HG03159 (cell line): ENCODE data around the gene HSP90AB1.

ENCODE experiments used
- ATAC-seq: cut with Tn5 transposase; IDR thresholded peaks from one replicate; pipeline ENCODE4 v1.9.1; 2021; ENCODE audit warnings: mild to moderate bottlenecking, moderate library complexity; ENCODE audit not compliant: unreplicated experiment

HSP90AB1 gene

DNA sequence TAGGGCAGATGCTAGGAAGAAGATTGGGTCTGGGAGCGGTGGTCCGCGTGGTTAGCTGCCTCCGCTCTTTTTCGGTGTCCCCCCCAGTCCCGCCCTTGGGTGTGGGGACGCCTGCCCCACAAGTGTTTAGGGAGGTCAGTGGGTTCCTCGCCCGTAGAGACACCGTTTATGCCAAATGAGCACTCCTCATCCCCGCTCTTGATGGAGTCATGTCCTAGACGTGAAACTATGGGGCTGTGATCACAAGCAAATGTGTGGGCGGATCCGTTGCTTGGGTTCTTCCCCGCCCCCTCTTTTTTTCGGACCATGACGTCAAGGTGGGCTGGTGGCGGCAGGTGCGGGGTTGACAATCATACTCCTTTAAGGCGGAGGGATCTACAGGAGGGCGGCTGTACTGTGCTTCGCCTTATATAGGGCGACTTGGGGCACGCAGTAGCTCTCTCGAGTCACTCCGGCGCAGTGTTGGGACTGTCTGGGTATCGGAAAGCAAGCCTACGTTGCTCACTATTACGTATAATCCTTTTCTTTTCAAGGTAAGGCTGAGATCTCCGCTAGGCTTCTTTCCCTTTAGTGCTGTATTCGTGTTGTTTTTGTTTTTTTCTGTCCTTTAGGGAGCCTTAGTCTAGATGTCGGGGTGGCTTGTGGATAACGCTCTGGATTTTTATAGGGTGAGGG lies at the start of gene HSP90AB1:
Gene HSP90AB1 (plus strand): TSS at position 439 of the 675 bp plus-strand sequence. CDS start 1,529 bp downstream, outside the sequence.
- peak; percentile 68 for ATAC-seq

DNA sequence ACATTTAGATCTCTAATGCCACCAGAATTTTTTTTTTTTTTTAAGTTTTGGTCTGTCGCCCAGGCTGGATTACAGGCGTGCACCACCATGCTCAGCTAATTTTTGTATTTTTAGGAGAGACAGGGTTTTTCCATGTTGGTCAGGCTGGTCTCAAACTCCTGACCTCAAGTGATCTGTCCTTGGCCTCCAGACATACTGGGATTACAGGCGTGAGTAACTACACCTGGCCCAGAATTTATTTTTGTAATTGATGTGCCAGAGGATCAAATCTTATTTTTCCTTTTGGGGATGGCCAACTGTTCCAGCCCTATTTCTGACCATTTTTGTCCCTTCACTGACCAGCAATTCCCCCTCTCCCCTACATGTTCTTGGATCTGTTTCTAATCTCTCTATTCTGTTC lies 48.2 kb upstream of the HSP90AB1 start:
- no peak for ATAC-seq

DNA sequence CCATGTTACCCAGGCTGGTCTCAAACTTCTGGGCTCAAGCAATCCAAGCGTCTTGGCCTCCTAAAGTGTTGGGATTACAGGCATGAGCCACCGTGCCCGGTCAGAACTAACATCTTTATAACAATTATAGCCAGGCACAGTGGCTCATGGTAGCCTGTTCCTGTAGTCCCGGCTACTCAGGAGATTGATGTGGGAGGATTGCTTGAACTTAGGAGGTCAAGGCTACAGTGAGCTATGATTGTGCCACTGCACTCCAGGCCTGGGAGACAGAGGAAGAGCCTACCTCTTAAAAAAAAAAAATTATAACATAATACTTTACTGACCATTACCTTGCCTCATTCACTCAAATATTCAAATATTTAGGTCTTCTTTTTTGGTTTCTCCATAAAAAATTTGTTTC lies 47.0 kb upstream of the HSP90AB1 start:
- no peak for ATAC-seq

DNA sequence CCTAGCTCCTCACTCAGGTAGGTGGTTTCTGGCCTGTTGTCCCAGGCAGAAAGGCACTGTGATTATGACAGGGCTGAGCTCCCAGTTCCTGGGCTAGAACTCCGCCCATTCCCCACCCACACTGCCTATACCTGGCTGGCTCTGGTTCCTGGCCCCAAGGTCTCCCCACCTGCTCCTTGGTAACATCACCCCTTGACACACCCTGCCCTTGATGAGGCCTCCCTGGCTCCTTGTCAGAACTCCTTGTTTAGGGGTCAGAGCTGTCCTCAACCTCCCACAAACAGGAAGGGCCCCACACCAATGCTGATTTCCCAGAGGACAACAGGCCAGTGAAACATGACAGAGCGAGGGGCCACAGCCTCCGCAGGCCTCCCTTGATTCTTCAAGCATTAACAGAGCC lies 45.7 kb upstream of the HSP90AB1 start:
- no peak for ATAC-seq

DNA sequence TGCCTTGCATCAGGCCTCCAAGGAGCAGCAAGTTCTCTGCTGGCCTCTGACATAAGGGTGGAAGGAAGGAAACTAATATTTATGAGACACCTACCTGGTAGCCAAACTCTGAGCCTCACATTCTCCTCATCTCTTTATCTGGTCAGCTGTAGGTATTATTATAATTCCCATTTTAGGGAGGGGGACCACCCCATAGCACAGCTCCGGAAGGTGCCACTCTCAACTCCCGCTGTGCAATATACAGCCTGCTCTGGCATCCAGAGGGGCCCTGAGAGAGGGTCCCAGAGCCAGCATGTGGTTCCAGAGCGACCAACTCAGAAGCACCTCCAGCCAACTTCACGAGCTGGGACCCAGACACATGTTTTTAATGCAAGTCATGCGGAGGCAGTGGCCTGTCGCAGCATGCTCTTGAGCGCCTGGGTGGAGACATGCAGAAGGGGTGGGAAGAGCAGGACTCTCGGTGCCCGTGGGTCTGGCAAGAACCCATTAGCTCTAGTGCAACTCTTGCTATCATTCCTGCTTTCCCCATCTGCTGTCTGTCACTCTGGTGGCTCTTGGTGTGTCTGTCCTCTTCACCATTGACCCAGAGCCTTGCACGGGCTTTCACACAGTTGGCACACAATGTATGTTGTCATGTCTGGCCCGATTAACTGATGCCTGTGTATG lies 45.1 kb upstream of the HSP90AB1 start:
- ATAC-seq: no peak

DNA sequence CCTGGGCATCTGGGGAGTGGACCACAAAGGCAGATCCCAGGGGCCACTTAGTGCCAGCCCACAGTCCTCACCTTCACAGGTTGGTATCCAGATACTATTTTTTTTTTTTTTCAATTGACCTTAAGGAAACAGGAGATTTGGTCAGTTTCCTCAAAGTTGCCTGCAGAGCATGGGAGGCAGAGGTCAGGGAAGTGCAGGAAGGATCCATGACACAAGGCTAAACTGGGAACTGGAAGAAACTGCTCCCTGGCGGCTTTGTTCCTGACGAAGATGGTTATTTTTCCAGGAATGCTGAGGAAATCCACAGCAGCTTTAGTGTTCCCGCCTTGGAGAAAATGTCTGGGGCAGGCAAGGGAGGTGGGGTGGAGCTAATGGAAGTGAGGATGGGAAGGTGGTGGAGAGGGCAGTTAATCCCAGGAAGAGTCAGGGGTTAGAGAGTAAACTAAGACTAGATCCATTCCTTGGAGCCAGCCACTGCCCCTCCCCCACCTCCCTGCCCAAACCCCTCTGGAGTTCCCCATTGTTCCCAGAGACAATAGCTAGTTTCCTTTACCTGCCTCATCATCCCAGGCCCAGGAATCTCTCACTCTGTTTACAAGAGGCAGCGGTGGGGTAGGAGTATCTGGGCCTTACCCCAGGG lies 44.4 kb upstream of the HSP90AB1 start:
- no peak for ATAC-seq

DNA sequence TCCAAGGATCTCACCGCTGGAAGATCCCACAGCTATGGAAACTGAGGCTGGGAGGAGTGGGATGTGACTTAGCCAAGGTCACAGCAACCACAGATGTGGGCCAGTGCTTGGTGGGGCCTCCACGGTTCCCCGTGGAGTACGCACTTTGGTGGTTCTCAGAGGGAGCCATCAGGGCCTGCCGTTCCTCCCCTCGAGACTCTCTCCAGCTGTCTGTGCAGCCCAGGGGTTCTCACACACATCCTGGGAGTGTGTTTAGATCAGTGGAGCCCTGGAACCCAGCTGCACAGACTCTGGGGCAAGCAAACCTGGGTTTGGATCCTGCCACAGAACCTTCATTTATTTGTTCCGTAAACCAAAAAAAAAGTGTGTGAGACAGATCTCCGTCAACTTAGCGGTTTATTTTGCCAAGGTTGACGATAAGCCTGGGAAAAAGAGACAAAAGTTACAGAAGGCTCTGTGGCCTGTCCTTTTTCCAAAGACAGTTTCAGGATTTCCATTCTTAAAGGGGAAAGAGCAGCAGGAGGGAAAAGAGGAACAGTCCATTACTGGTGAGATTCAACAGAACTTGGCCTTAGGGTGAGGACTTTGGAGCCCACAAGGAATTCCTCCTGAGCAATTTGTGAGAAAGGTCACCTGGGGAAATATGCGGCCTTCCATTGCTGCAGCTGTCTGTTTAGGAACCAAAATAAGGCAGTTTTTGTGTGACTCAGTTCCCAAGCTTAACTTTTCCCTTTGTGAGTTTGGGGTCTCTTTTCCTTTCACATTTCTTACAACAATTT lies 43.7 kb upstream of the HSP90AB1 start:
- ATAC-seq: no peak

DNA sequence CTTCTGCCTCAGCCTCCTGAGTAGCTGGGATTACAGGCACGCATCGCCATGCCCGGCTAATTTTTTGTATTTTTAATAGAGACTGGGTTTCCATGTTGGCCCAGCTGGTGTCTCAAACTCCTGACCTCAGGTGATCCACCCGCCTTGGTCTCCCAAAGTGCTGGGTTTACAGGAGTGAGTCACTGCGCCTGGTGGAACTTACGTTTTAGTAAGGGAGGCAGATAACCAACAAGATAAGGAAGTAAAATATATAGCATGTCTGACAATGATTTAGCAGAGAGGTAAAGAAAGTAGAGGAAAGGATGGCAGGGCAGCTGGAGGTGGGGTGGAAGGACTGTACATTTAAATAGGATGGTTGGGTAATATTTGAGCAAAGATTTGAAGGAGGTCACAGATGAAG lies 42.9 kb upstream of the HSP90AB1 start:
- ATAC-seq: no peak

DNA sequence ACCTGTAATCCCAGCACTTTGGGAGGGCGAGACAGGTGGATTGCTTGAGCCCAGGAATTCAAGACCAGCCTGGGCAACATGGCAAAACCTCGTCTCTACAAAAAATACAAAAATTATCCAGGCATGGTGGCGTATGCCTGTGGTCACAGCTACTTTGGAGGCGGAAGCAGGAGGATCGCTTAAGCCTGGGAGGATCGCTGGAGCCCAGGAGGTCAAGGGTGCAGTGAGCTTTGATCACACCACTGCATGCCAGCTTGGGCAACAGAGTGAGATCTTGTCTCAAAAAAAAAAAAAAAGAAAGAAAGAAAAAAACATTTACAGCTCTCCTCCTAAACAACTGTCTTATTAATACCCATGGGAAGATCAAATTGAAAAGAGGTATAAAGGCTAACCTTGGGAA lies 38.9 kb upstream of the HSP90AB1 start:
- ATAC-seq: no peak

DNA sequence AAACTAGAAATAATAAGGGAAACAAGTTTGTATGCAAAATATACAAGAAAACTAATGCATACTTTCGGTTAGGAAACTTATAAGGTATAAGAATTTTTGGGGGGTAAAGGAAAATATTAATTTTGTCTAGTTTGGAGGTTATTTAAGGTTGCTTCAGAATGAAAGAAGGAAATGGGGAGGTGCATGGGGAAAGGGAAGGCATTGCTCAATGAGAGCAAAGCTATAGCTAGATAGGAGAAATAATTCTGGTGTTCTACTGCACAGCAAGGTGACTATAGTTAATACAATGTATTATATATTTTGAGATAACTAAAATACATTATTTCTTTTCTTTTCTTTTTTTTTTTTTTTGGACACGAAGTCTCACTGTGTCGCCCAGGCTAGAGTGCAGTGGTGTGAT lies 35.6 kb upstream of the HSP90AB1 start:
- ATAC-seq: no peak

DNA sequence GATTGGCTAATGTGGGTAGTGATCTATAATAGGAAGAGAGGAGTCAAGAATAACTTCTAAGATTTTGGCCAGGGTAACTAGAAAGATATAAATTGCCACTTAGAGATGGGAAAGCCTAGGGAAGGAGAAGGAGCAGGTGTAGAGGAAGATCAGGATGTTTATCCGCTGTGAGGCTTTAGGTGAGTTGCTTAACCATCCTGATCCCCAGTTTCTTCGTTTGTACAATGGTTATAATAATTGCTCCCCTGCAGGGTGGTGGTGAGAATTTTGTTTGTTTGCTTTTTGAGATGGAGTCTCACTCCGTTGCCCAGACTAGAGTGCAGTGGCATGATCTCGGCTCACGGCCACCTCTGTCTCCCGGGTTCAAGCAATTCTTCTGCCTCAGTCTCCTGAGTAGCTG lies 32.6 kb upstream of the HSP90AB1 start:
- ATAC-seq: no peak

DNA sequence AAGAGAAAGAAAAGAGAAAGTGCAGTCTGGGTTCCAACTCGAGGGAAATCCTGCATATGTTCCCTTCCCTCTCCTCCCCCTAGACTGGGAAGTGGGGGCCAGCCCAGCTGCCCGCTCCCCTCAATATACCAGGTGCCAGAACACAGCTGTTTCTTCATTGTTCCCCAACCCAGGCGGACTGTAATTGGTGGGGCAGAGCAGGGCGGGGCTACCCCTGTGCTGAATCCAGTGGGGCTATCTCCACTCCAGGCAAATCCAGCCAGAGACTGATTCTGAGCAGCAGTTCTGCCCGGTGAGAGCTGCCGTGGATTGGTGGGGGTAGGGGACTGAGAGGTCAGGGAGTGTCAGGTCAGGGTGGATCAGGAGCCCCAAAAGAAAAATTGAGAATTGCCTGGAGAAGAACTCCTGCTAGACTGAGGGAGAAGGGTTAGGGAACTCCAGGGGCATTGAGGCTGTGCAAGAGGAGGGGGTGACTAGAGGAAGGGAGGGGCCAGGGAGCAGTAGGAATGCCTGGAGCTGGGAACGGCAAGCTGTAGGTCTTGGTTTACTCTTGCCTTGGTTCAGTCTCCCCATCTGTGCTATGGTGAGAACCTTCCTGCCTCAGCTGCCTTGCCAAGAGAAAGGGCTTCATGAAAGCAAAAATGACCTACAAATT lies 30.1 kb upstream of the HSP90AB1 start, which contains the start of gene MYMX:
Gene MYMX (plus strand): TSS at position 250 of the 655 bp plus-strand sequence. CDS start 546 bp downstream, outside the sequence.
- ATAC-seq: no peak

DNA sequence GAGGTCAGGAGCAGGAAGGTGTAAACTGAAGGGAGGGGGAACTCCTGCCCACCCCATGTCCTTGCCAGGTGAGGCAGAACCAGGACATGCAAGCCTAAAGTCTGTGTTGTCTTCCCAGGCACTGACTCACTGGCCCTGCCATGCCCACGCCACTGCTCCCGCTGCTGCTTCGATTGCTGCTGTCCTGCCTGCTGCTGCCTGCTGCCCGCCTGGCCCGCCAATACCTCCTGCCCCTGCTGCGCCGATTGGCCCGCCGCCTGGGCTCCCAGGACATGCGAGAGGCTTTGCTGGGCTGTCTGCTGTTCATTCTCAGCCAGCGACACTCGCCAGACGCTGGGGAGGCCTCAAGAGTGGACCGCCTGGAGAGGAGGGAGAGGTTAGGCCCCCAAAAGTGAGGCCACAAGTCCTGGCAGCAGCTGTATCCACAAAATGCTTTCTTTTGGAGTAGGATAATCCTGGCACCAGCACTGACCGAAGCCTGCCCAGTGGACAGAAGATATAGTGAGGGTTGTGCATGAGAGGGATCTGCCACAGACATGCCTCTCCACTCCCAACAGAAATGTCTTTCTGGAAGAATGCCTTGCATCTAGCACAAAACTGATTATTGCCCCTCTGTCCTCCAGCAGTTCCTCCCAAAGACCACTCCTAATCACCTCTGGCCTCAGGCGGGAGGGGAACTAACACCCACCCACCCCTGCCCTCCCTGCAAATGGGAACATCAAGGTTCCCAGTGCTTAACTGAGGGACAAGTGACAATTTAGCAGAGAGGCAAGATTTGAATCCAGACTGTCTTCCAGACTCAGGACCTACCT lies 29.4 kb upstream of the HSP90AB1 start:
- ATAC-seq: no peak

DNA sequence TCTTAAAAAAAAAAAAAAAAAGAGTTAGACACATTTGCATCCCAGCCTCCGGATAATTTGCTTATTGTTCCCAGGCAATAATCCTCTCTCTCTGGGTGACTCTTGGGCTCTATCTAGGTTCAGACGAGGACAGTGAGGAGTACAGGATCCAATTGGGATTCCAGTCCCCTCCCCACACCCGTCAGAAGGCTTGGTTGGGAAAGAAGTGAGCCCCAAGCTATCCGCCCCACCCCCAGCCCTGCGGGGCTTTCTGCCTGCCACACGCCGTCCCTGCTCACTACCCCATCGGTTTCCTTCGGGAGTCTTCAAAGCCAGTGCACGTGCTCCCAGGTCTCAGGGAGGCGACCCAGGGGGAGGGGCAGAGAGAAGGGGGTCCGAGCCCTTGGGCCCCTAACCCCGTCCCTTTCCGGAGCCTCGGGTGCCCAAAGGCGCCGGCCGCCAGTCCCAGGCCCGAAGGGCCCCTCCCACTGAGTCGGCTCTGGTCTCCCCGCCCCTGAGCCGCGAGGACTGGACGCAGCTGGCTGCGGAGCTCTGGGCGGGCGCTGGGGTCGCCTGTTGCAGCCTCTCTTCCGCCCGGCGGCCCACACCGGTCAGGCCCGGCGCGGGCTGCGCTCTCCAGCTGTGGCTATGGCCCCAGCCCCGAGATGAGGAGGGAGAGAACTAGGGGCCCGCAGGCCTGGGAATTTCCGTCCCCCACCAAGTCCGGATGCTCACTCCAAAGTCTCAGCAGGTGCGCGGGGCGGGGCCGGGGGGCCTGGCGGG lies 27.7 kb upstream of the HSP90AB1 start:
- peak; percentile 43 for ATAC-seq

DNA sequence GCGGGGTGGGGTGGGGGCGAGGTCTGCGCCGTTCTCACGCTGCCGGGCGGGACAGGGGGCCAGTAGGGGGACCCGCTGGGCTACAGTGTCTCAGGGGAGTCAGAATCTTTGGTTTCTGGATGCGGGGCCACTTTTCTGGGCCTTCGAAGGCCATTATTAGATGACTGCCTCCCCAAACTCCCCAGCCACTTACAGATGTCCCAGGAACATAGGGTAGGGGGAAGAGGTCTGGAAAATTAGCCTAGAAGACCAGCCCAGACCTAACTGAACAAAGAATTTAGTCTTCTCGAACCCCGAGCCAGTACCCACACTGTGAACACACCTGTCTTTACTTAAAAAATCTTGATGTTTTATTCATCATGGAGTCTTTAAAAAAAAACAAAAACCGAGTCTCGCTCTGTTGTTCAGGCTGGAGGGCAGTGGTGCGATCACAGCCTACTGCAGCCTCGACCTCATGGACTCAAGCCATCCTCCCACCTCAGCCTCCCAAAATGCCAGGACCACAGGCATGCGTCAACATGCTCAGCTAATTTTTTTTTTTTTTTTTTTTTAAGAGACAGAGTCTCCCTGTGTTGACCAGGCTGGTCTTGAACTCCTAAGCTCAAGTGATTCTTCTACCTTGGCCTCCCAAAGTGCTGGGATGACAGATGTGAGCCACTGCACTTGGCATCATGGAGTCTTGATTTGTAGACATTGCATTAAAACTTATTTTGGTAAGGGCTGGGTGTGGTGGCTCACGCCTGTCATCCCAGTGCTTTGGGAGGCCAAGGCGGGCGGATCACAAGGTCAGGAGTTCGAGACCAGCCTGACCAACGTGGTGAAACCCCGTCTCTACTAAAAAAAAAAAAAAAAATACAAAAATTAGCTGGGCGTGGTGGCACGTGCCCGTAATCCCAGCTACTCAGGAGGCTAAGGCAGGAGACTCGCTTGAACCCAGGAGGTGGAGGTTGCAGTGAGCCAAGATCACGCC lies 26.8 kb upstream of the HSP90AB1 start:
- ATAC-seq: no peak

DNA sequence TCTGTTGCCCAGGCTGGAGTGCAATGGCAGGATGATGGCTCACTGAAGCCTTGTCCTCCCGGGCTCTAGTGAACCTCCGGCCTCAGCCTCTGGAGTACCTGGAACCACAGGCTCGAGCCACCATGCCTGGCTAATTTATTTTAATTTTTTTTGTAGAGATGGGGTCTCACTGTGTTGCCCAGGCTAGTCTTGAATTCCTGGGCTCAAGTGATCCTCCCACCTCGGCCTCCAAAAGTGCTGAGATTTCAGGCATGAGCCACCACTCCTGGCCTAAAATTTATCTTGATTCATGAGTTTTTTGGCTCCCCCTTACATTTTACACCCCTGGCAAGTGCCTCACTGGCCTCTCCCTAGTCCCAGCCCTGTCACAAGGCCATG lies 26.0 kb upstream of the HSP90AB1 start:
- no peak for ATAC-seq

DNA sequence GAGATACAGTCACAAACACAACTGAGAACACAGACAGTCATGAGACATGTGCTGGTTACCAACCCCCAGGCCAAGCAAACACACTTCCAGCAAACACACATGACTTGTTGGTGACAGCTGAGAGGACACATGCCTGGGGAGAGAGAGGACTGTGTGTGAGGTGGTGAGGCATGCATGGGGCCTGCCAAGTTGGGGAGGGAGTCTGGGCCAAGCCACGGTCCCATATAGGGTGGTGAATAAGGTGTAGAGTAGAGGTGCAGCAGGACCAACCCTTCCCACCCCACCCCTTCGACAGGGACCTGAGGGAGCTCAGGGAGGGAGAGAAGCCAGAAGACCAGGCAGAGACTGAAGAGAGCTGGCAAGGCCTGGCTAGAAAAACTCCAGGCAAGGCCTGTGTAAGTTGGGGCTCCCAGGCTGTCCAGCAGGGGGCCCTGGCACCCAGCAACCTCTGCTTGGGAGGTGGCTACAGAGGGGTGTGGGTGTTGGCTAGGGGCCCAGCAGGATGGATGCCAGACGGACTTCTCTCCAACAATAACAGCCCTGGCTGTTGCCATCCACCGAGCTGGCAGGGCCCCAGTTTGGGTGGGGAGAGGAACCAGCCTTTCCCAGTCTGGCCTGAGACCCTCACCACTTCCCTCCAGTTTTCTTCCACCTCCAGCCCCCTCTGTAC lies 25.5 kb upstream of the HSP90AB1 start:
- ATAC-seq: no peak

DNA sequence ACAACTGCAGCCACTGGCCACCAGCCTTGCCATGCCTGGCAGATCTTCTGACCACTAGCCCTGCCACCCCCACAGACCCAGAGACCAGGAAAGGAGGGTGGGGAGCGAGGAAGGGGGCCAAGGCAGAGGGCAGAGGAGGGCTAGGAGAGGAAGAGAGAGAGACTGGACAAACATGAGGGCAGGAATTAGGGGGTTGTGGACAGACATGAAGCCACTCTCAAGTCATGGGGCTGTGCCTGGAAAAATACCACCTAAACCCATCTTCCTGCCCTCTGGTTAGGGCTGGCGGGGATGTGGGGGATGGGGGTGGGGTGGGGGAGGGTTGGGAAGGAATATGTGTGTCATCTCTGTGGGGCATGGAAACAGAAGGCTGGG lies 25.0 kb upstream of the HSP90AB1 start:
- ATAC-seq: no peak
